Fibroblast of lung (primary cell): ENCODE results near the gene TAS2R42. TPM values are rescaled to one million over a fixed set of nuclear protein-coding genes. Genes with fewer than 3 reads are reported as not detected.

ENCODE experiments used
- DNase-seq, 2 donors: peaks; one replicate each; pipeline versions ENCODE4 v3.0.0 to v3.0.0-alpha.2; 2010; ENCODE audit warnings: low read depth in 2 of 2
- H2AFZ ChIP-seq: 2 replicates; pipeline ENCODE4 v1.5.1; 2012; ENCODE audit warnings: low read length, control low read depth, inconsistent platforms
- H3K27ac ChIP-seq: 2 replicates; pipeline ENCODE4 v1.5.1; 2011; ENCODE audit warnings: low read length, control low read depth; ENCODE audit not compliant: insufficient read depth
- H3K27me3 ChIP-seq: 2 replicates; pipeline ENCODE4 v1.5.1; 2011; ENCODE audit warnings: mild to moderate bottlenecking, low read length; ENCODE audit not compliant: control insufficient read depth, insufficient read depth
- H3K36me3 ChIP-seq: 2 replicates; pipeline ENCODE4 v1.5.1; 2011; ENCODE audit warnings: low read length; ENCODE audit not compliant: control insufficient read depth, insufficient read depth
- H3K4me1 ChIP-seq: 2 replicates; pipeline ENCODE4 v1.5.1; 2011; ENCODE audit warnings: low read length; ENCODE audit not compliant: control insufficient read depth, insufficient read depth; ENCODE audit errors: extremely low read depth
- H3K4me2 ChIP-seq: 2 replicates; pipeline ENCODE4 v1.5.1; 2011; ENCODE audit warnings: low read length, control low read depth; ENCODE audit not compliant: insufficient read depth; ENCODE audit errors: extremely low read depth
- H3K4me3 ChIP-seq, 4 experiments: fragments of 200-600 bp in 1 of 4; sonication (generic) in 1 of 4; replicated peaks in 1 of 4; 2 replicates each; pipeline ENCODE4 v1.5.1; 2011 to 2016; ENCODE audit warnings: low read length in 4 of 4, low read depth in 3 of 4, mild to moderate bottlenecking in 3 of 4, control low read depth in 2 of 4, inconsistent platforms in 1 of 4, mixed read lengths in 1 of 4; ENCODE audit not compliant: insufficient read depth in 1 of 4; ENCODE audit errors: control extremely low read depth in 1 of 4
- H3K79me2 ChIP-seq: 2 replicates; pipeline ENCODE4 v1.5.1; 2012; ENCODE audit warnings: mild to moderate bottlenecking, low read length, inconsistent platforms; ENCODE audit not compliant: control insufficient read depth, insufficient read depth
- H3K9ac ChIP-seq: 2 replicates; pipeline ENCODE4 v1.5.1; 2011; ENCODE audit warnings: mild to moderate bottlenecking, low read length, control low read depth; ENCODE audit not compliant: insufficient read depth
- H3K9me3 ChIP-seq: 2 replicates; pipeline ENCODE4 v1.5.1; 2012; ENCODE audit warnings: low read depth, low read length; ENCODE audit not compliant: control insufficient read depth, insufficient read depth
- H4K20me1 ChIP-seq: 2 replicates; pipeline ENCODE4 v1.5.1; 2011; ENCODE audit warnings: low read length; ENCODE audit not compliant: control insufficient read depth, insufficient read depth; ENCODE audit errors: extremely low read depth
- EZH2 ChIP-seq: IDR thresholded peaks from 2 replicates; pipeline ENCODE4 v1.5.1; 2012; ENCODE audit warnings: low read length, control low read depth, mild to moderate bottlenecking; ENCODE audit errors: missing control alignments
- polyA plus RNA-seq, 2 donors: library from polyadenylated mRNA; depleted of rRNA in 1 of 2; stranded (reverse) in 1 of 2; unstranded in 1 of 2; fragments of >200 nt; gene quantifications; 2 replicates each; pipeline ENCODE4 v1.2.1, GENCODE V29; 2011 to 2012; ENCODE audit warnings: missing spikeins in 1 of 2
- total RNA-seq: library from RNA; depleted of rRNA; stranded (reverse); fragments of >200 nt; gene quantifications from 2 replicates; pipeline ENCODE4 v1.2.1, GENCODE V29; 2014
- TF ChIP-seq, protein P1 (sequence below), 2 donors: IDR thresholded peaks in 1 of 2; conservative IDR thresholded peaks in 1 of 2; 1 replicate in 1 of 2; 2 replicates in 1 of 2; pipeline ENCODE4 v1.5.1; 2011 to 2012; ENCODE audit warnings: low read length in 2 of 2, control low read depth in 1 of 2, inconsistent platforms in 1 of 2, low read depth in 1 of 2, mild to moderate bottlenecking in 1 of 2

The TAS2R42 gene
- total and polyA plus RNA-seq, 2 donors (not counting 1 experiment from before 2014, with no cell fraction given) = not detected

DNA sequence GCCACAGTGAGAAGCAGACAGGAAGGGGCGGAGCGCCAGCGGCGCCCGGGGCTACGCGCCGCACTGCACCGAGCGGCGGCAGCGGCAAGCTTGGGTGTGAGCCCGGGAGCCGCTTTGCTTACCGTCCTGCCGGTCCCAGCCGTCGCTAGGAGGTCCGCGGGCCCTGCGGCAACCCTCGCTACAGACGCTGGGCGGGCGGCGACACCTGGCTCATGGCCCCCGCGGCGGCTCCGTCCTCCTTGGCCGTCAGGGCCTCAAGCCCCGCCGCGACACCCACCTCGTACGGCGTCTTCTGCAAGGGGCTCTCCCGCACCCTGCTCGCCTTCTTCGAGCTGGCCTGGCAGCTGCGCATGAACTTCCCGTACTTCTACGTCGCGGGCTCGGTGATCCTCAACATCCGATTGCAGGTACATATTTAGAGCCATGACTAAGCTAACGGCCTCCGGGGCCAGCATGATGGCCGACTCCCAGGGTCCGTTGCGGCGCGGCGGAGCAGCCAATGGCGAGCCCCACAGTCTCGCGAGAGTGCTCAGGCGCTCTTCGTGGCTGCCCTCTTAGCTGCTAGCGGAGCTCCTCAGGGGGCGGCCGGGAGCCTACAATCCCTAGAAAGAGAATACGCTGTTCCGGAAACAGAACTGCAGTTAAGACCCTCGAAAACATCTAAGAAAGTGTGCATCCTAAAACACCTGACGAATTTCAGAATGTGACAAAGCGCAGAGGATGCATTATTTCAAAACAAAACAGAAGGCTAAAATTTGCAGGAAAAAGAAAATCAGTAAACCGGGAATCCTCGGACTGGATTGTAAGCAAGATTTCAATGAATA lies 15.4 kb downstream of the TAS2R42 start, which contains the start of gene SMIM10L1:
TSS of gene SMIM10L1 (plus strand) at position 50 of the 824 bp plus-strand sequence. CDS start at position 213, 163 bp downstream.
- H3K4me1 ChIP-seq = no peaks in the 10 kb centered on the region
- peak within 1 kb of the TSS; percentile 97 for H3K9ac ChIP-seq
- H3K4me3 ChIP-seq = peak within 1 kb of the TSS; percentile 62 to 94 (median 72)
- H4K20me1 ChIP-seq = no peaks in the 10 kb centered on the region
- TF ChIP-seq, protein P1, sequence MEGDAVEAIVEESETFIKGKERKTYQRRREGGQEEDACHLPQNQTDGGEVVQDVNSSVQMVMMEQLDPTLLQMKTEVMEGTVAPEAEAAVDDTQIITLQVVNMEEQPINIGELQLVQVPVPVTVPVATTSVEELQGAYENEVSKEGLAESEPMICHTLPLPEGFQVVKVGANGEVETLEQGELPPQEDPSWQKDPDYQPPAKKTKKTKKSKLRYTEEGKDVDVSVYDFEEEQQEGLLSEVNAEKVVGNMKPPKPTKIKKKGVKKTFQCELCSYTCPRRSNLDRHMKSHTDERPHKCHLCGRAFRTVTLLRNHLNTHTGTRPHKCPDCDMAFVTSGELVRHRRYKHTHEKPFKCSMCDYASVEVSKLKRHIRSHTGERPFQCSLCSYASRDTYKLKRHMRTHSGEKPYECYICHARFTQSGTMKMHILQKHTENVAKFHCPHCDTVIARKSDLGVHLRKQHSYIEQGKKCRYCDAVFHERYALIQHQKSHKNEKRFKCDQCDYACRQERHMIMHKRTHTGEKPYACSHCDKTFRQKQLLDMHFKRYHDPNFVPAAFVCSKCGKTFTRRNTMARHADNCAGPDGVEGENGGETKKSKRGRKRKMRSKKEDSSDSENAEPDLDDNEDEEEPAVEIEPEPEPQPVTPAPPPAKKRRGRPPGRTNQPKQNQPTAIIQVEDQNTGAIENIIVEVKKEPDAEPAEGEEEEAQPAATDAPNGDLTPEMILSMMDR (conservative IDR thresholded peaks at IDR 0.05 in 1 of 2, IDR thresholded peaks at IDR 0.05 in 1 of 2; ENCODE audit: low read depth in 1 of 2, low read length in 2 of 2) = peak in 1 of 2 donors; percentile 15
- no peak for TF ChIP-seq EZH2
- DNase-seq = peak; percentile 93 to 95
- peaks cover 63% of the 10 kb centered on the region for H3K79me2 ChIP-seq
- H3K9me3 ChIP-seq = no peaks in the 10 kb centered on the region
- H3K4me2 ChIP-seq = peak within 1 kb of the TSS; percentile 85
- H3K27me3 ChIP-seq = no peaks in the 10 kb centered on the region
- H3K36me3 ChIP-seq = no peaks in the 10 kb centered on the region
- peak within 1 kb of the TSS; percentile 94 for H3K27ac ChIP-seq
- H2AFZ ChIP-seq = peak within 1 kb of the TSS; percentile 83

DNA sequence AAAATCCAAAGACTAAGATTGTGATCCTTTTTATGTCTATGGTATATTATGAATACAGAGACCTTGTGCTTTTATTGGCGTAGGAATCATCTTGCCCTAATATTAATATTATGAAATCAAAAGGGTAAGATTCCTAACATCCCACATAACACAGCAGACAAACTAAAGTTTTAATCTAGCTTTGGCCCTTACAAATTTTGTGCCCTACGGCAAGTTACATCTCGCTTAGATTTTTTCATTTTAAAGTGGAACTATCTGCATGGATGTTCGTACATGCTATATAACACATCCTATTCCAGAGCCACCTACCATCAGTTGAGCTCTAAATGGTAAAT lies 16.0 kb downstream of the TAS2R42 start:
- Histone ChIP-seq H3K4me2 (peak overlapping the region; percentile 85), H3K27me3 (no peaks in the 10 kb centered on the region), H4K20me1 (no peaks in the 10 kb centered on the region), H3K9ac (peak overlapping the region; percentile 97), H3K9me3 (no peaks in the 10 kb centered on the region), H3K4me3 (peak overlapping the region; percentile 62 to 94 (median 72)), H3K4me1 (no peaks in the 10 kb centered on the region), H2AFZ (peak overlapping the region; percentile 4), H3K27ac (peak overlapping the region; percentile 94), H3K36me3 (no peaks in the 10 kb centered on the region), H3K79me2 (peaks cover 68% of the 10 kb centered on the region)
- no peak for DNase-seq
- TF ChIP-seq, protein P1 (conservative IDR thresholded peaks at IDR 0.05 in 1 of 2, IDR thresholded peaks at IDR 0.05 in 1 of 2; ENCODE audit: low read depth in 1 of 2, low read length in 2 of 2) = no peak
- no peak for TF ChIP-seq EZH2

DNA sequence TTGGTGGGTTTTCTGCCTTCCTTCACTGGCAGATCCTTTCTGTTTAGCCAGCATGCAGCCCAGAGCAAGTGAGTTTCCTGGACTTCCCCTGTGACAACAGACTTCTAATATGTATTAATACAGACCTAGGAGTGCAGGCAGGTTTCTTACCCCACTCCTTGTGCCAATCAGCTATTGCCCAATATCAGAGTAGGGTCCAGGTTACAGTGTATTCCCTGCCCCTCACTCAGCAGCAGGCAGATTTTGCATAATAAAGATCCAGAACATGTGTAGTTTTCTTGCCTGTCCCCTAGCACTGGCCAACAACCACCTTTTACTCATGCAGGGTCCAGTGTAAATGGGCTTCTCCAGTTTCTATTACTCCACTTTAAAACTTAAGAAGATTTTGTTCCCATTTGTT lies 20.4 kb downstream of the TAS2R42 start:
- Histone ChIP-seq H3K36me3 (no peaks in the 10 kb centered on the region), H3K27ac (no peak overlapping the region), H2AFZ (no peak overlapping the region), H3K79me2 (peaks cover 76% of the 10 kb centered on the region), H3K9me3 (no peaks in the 10 kb centered on the region), H4K20me1 (no peaks in the 10 kb centered on the region), H3K4me1 (no peaks in the 10 kb centered on the region), H3K4me3 (no peak overlapping the region), H3K9ac (no peak overlapping the region), H3K4me2 (no peak overlapping the region), H3K27me3 (no peaks in the 10 kb centered on the region)
- no peak for TF ChIP-seq EZH2
- TF ChIP-seq, protein P1 (conservative IDR thresholded peaks at IDR 0.05 in 1 of 2, IDR thresholded peaks at IDR 0.05 in 1 of 2; ENCODE audit: low read depth in 1 of 2, low read length in 2 of 2) = no peak
- DNase-seq = no peak
